HK-2 (cell line): Measurements from ENCODE around the gene YPEL2.

ENCODE experiments used
- DNase-seq: peaks from one replicate; pipeline ENCODE4 v3.0.0-alpha.2; 2018; ENCODE audit not compliant: unreplicated experiment

YPEL2 gene

DNA sequence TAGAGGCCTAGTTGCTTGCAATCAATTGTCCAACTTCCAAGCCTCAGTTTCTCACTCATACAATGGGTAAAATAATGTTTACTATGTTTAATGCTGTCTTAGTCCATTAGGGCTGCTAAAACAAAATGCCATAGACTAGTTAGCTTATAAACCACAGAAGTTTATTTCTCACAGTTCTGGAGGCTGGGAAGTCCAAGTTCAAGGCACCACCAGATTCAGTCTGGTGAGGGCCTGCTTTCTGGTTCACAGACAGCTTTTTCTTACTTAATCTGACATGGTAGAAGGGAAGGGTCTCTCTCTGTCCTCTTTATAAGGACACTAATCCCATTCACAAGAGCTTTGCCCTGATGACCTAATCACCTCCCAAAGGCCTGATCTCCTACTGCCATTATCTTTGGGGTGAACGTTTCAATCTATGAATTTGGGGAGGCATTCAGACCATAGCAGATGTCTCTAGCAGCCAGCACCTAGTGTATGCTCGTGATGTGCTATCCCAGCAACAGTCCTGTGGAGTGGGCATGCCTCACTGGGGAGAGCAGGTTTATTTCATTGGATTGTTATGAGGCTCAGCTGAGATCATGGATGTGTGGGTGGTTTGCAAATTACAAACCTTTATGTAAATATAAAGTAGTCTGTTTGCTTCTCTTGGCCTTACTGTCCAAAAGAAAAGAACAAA, 25.2 kb downstream of the YPEL2 start:
- no peak for DNase-seq

DNA sequence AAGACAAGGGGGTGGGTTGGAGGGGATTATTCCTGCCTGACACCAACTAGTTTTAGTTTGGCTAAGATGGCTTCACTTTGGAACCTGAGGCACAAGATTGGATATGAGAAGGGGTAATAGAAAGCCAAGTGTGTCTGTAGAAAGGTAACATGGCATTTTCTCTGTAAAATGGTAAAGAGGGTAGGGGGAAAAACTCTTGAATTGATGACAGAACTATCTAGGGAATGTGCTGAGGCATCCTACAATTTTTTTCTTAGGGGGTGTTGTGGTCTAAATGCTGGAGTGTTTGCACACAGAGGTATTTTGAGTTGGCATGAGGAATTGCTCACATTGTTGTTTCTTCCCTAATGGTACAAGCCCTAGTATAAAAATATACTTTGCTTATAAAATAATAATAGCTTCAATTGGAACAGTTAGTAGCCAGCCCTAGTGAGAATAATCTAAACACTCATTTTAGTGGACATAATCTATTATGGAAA, 25.8 kb downstream of the YPEL2 start:
- DNase-seq = no peak

DNA sequence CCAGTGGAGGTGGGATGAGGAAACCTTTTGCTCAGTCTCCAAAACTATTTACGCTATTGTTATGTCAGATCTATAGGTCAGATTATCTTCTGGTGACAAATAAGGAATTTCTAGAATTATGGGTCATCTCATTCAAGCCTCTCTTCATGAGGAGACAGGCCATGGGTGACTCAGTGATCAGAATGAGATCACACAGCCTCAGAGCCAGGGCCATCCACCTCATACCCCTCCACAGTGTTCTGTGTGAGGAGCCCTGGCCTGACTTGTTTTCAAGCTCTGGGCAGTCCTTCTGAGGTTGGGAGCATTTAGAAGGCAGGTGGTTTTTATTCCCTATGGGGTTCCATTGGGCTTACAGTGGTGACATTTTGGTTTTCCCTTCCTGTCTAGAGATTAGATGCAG, 26.5 kb downstream of the YPEL2 start:
- peak; percentile 31 for DNase-seq

DNA sequence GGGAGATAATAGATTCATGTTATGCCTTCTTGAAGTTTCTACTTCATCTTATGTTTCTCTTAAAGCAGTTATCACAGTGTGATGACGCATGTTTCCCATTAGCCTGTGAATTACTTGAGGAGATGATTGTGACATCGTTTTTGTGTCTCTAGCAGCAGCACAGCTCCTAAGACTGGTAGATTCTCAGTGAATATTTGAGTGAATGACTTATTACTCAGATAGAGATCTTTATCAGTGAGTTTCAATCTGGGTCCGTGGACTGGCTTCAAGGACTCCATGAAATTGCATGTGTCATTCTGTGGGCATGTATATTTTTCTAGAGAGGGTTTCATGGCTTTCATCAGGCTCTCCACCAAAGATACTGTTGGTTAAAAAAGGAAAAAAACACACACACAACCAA, 29.9 kb downstream of the YPEL2 start:
- DNase-seq = no peak

DNA sequence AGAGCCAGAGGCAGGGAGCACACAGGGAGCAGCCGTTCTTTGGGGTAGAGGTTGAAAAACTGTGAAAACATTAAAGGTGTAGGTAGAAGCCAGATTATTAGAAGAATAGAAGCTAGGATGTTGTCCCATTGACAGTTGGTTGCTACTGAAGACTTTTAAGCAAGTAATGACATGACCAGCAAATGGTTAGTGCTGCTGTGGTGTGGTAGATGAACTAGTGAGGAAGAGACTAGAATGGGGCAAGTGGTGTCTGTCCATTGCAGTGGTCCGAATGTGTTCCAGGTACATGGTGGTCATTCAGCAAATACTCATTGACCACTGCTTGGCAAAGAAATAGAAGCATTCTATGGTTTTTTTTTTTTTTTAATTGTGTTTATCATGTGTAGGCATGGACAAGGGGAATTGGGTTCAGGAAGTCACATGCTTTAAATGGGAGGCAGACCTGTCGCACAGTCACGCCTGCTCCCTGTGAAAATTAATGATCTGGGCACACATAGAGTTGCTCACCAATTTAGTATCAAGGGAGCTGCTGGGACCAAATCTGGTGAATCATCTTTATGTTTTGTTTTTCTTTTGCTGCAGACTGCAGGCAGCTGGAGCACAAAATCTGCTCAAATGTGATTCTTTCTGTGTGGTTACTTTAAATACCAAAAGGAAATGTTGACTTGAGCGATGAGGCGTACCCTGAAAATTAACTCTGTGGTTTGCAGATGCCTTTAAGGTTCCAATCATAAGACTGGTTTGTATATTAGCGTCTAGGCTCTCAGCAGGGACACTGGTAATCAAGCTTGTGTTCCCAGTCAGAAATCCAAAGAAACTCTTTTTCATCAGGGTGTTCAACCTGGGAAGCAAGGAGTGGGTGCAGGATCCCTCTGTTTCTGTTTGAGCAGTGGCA, 30.7 kb downstream of the YPEL2 start:
- DNase-seq = no peak

DNA sequence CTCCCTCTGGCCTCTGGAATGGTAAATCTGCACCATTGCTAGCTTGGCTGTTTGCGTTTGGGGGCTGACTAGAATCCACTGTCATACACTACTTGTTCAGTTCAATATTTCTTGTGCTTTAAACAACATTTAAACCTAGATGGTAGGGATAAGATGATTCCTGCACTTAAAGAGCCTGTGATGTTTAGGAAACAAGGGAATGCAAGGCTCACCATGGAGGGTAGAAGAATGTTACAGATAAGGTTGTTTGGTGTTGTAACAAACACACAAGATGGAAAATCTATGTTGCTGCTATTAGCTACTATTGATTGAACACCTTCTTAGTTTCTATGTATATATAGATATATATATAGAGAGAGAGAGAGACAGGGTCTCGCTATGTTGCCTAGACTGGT, 31.4 kb downstream of the YPEL2 start:
- DNase-seq = no peak

DNA sequence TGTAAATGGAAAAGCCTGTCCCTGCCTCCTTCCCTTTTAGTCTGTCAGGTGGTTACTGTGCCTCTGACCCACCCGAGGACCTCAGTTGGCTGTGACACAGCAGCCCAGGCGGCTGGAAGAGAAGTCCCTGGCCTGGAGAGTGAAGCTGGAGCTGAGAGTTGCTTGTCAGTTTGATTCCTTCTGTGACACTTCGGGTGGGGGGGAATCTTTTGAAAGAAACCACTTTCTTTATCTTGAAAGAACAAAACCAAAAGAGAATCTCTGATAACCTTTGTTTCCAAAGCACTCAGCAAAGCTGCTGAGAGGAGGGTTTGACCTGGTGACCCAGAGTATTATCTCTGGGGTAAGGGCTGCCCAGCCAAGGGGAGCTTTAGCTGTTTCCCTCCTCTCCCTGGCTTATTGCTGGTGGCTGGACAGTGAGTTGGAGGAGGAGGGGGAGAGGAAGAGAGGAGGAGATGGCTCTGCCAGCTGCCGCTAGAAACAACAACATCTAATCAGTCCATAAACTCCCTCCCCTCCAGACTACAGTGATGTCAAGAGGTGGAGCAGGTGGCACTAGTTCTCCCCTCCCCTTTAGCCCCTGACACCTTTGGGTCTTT, 34.0 kb downstream of the YPEL2 start:
- DNase-seq = no peak

DNA sequence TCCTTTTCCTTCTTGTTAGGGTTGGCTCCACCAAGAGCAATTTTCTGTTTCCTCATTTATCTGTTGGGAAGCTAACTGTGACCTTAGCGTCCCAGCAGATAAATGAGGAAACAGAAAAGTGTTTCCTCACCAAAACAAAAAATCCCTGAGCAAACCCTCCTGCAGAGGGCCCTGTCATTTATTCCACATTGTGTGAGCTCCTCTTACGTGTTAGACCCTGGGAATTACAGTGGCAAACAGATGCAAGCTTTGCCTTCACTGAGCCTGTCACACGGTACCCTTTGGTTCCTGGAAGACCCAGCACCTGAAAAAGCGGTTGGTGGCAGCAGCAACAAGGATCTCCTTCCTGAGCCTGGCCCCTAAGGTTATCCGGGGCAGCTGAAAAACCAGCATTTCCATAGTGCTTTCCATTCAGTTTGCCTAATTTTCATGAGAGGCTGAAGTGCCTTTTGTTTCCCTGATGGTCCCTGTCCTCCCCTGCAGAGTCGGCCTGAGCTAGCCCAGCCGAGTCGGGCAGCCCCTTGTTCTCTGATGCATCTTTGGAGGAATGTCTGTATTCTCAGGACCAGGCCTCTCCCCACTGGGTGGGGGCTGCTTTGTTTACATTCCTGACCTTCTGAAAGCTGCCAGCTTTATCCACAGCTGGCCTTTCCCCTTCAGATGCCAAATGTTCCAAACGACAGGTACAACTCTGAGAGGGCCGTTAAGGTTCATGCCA, 34.7 kb downstream of the YPEL2 start:
- no peak for DNase-seq

DNA sequence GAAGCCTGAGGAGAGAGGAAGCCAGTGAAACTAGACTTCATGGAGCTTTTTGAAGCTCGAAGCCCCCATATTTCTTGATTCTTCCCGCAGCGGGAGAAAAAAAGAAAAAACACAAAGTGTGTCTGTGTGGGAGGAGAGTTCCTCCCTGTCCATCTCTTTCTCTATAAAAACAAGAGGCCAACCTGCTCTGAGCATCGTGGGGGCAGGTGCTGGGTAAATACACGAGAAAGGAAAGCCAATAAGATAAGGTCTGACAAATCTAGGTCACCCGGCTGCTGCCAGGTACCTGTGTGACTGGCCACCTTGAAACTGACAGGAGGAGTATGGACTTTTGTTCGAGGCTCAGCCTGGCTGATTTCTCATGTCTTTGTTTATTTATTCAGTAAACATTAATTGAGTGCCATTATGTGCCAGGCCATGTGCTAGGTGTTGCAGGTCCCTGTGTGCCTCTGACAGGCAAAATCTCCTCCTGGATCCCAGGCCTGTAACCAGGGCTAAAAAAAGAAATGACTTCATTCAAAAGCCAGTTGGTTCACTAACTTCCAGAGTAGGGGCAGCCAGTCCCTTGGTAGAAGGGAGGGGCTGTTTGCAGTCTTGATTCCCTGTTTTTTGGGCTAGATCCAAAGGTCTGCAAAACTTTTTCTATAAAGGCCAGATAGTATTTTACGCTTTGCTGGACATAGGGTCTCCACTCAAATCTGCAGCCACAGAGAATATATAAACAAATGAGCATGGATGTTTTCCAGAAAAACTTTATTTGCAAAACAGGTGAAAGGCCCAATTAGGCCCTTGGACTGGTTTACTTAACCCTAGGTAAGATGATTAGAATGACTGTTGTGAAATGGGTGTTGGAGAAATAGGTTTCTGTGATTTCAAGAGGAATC, 35.6 kb downstream of the YPEL2 start:
- DNase-seq = no peak

DNA sequence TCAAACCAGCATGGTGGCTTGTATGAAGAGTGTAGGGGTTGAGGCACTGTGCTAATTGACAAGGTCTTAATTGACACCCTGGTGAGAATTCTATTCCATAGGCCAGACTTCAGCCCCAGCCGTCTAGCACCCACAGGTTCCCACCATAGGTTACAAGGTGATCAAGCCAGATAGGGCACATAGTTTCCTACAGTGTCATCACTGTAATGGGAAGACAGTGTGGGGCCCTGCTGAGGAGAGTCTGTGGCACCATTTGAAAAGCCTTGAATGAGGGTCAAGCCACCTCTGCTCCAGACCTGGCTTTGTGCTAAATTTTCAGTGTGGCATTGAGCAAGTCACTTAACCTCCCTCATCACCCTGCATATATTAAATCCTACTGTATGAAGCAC, 36.2 kb downstream of the YPEL2 start:
- no peak for DNase-seq

DNA sequence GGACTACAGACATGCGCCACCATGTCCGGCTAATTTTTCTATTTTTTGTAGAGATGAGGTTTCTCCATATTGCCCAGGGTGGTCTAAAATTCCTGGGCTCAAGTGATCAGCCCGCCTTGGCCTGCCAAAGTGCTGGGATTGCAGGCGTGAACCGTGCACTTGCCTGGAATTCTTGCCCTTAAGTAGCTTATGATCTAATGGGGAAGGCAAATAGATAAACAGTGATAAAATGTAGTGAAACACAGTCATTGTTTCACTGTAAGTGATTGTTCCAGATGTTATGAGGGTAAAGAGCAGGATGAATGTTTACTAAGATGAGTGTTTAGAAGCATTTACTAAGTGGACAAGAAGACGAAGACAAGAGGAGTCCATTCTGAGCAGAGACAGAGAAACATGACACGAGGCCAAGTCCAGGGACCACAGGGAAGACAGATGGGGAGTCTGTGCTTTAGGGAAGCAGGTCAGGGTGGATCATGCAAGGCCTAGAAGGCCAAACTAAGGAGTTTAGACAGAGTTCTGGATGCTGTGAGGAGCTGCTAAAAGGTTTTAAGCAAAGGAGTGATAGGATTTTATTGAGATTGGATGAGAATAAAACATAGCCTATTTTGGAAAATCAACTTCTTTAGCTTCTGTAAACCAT, 36.9 kb downstream of the YPEL2 start:
- DNase-seq = no peak

DNA sequence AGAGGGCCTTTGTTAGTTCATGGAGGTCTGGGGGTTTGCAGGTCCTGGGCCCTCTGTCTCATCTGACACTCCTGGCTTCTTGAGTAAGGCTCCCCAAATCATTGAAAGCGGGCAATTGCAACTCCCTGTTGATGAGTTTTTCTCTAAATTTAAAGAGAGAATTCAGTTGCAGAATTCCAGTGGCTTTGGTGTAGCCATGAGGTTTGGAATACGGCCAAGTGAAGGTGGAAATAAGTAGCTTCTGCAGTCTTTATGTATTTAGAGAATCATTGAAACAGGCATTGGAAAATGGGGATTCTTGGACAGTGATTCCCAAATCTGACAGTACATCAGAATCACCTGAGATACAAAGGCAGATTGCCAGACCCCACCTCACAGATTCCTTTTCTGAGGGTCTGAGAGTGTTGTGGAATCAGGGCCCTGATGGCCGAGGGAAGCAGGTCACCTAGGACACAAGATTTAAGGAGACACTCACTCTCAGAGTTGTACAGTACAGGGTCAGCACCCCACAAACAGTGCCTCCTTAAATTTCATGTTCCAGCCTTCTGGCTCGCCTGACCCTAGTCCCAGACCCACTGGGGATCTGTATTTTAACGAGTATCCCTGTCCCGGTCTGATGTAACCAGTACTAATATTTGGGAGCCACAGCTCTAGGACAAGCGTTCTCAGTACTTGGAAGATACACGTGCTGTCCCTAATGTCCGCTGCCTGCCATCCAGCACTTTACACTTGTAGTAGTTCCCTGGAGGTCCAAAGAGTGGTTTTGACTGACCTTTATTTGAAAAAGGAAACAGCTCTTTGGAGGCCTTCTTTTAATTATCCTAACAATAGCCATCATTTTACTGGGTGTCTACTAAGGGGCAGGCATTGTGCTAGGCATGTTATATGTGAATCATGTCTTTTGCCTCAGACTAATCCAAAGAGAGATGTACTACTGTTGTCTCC, 37.8 kb downstream of the YPEL2 start:
- no peak for DNase-seq

DNA sequence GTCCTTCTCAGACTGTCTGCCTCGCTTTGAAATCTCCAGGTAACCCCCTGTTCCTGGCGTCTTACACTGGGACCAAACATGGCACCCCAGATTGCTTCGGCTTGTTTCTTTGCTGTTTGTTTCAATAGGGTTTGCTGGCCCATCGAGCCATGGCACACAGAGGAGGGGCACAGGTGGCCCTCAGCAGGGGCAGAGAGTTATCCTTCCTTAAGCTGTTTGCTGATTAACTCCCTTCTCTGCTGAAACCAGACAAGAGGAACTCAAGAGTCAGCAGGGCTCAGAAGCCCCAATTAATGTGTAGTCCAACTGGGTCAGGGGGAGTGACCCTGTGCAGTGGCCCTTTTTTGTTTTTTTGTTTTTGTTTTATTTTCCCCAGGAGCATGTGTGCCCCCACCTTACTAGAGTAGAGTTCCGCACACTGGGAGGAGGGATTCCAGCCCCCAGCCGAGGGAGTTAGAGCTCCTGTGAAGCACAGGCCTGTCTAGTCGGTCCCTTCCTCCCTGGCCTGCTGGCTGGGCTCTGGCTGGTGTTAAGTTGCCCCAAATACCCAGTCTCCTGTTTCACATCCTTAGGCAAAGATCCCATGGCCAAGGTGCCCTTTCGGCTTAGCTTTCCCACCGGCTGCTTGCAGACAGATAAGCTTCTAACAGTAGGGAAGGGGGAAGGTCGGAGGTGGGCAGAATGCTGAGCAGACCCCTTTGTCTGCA, 39.3 kb downstream of the YPEL2 start:
- DNase-seq = no peak

DNA sequence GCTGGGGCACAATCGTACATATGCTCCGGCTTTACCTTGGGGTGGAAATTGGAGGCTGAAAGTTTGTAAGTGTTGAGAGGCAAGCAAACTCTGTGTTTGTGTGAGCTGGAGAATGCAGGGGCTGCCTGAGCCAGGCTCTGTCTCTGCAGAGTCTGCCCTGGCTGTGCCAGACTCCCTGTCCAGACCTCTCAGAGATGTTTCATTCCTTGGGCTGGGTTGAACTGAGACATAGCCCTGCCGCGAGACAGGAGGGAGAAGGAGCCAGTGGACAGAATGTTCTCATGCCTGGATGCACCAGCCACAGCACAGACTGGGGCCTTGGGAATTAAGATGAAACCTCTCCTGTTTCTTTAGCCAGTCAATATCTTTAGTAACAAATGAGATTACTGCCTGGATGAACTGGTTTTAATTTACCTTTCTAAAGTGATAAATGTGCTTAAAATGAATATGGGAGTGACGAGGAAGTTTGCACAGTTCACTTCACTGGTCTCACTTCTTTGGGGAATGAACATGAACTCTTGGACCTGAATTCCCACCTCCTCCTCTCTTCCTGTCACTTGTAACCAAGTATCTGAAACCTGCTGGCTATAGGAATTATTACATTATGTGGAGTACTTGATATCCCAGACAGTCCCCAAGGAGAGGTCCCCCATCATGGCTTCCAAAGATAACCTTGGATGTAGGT, 40.1 kb downstream of the YPEL2 start:
- DNase-seq = no peak

DNA sequence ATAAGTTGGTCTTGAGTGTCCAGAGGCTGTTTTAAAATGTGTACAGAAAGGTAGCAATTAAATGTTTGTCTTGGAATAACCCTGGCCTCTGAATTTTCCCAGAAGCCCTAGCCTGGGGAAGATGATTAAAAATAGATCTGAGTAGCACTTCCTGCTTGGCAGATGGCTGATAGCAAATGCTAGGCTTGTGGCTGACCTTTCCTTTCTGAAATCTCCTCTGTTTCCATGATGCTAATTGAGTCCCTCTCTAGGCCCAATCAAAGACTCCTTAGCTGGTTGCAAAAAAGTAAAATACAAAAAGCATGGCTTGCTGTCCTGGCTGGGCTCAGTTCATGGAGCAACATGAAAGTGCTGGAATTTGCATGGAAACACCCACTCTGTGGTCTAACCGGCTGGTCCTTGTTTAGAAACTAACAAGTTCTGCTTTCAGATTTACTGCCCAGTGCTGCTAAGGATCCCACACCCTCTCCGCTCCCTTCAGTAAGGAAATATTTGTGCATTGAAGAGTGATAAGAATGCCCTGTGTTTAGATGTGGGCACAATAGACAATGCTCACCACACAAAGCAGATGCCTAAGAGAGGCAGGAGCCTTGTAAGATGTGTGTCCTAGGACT, 40.8 kb downstream of the YPEL2 start:
- DNase-seq = no peak

DNA sequence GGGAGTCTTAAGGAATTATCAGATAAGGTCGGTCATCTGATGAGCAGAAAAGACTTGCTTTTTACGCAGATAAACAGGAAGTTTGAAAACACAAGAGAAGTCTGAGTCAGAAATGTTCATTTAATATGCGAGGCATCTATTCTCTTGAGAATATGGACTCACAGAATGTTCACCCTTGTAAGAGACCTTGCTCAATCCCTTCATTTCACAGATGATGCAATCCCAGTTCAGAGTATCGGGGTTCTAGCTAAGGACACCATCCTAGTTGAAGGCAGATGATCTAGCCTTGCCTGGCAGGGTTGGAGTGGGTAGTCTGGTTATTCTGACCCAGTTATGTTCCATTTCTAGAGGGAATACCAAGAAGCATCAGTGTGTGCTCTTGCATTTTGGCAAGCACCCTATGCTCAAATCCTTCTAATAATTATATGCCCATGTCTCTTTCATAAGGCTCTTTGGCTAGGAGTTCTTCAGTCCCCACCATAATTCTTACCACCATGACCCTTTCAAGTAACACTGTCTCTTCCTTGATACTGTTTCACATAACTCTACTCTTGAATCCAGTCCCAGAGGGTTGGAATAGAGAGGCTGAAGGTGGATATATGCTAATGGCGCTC, 42.5 kb downstream of the YPEL2 start:
- DNase-seq = no peak

DNA sequence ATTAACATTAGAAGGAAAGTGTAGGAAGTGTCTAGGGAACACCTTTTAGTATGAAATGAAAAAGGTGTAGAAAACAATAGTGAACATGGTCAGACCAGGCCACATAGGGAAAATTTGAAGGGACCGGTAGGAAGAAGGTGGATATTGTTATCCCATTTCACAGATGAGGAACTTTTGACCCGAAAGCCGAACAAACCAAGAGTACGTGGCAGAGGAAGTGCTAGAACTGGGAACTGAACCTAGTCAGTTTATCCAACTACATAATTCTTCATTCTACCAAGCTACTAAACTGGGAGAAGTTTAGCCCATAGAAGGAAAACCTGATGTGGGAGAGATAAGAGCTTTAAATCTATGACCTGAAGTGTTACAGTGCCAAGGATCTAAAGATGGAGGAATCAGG, 43.2 kb downstream of the YPEL2 start:
- no peak for DNase-seq
